ENCODE data around the gene NFIB. TPM values are rescaled to one million over a fixed set of nuclear protein-coding genes. Genes with fewer than 3 reads are reported as not detected.
A peak's percentile ranks its signal among the peaks of the same experiment; 100 is the strongest.

NFIB gene
- polyA plus RNA-seq, 2 of the 4 experiments (the other 2 are of a cell fraction) = 10.7 to 21.7 TPM

DNA sequence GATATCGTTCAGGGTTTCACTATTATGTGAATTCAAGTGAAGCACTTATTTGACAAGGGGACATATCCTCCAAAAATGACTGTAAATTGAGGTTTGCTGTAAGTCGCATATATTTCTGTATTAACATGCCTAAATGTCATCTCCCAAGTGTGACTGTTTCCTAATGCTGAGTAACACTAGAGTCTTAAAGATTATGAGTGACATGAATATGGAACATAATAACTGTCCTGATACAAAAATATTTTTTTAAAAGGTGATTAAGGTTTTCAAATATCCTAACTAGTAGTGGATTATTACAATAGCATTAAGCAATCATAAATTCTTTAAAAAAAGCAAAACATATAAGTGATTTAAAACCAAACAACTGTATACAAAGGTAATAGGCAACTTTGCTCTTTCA lies 3.6 kb downstream of the NFIB start:
- H3K9me3 ChIP-seq = no peaks in the 10 kb centered on the region
- no peak for ATAC-seq
- ChIA-PET POLR2A (no interaction called here), CTCF (no interaction called here)
- FAIRE-seq = no peak
- H3K4me1 ChIP-seq = peaks cover 34% of the 10 kb centered on the region
- TF ChIP-seq EHMT2 (IDR thresholded peaks at IDR 0.05; ENCODE audit: low read depth) = no peak
- TF ChIP-seq, protein P1, sequence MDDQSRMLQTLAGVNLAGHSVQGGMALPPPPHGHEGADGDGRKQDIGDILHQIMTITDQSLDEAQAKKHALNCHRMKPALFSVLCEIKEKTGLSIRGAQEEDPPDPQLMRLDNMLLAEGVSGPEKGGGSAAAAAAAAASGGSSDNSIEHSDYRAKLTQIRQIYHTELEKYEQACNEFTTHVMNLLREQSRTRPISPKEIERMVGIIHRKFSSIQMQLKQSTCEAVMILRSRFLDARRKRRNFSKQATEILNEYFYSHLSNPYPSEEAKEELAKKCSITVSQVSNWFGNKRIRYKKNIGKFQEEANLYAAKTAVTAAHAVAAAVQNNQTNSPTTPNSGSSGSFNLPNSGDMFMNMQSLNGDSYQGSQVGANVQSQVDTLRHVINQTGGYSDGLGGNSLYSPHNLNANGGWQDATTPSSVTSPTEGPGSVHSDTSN (IDR thresholded peaks at IDR 0.05) = no peak
- TF ChIP-seq CBX2 (IDR thresholded peaks at IDR 0.05; ENCODE audit: borderline replicate concordance, low read depth) = no peak
- no peak for TF ChIP-seq FOSL2 (IDR thresholded peaks at IDR 0.05)
- no peak for TF ChIP-seq FOSL2 (CRISPR knock-in tag; IDR thresholded peaks at IDR 0.05)
- no peak for TF ChIP-seq ZSCAN20 (CRISPR knock-in tag; IDR thresholded peaks at IDR 0.05)
- no peak for TF ChIP-seq POLR2A (IDR thresholded peaks at IDR 0.05; ENCODE audit: low read length)
- no peak for TF ChIP-seq RFX5 (IDR thresholded peaks at IDR 0.05)
- TF ChIP-seq, protein P2, sequence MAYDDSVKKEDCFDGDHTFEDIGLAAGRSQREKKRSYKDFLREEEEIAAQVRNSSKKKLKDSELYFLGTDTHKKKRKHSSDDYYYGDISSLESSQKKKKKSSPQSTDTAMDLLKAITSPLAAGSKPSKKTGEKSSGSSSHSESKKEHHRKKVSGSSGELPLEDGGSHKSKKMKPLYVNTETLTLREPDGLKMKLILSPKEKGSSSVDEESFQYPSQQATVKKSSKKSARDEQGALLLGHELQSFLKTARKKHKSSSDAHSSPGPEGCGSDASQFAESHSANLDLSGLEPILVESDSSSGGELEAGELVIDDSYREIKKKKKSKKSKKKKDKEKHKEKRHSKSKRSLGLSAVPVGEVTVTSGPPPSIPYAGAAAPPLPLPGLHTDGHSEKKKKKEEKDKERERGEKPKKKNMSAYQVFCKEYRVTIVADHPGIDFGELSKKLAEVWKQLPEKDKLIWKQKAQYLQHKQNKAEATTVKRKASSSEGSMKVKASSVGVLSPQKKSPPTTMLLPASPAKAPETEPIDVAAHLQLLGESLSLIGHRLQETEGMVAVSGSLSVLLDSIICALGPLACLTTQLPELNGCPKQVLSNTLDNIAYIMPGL (CRISPR knock-in tag; IDR thresholded peaks at IDR 0.05; ENCODE audit: borderline replicate concordance) = no peak
- no peak for TF ChIP-seq ZFP36 (IDR thresholded peaks at IDR 0.05; ENCODE audit: borderline replicate concordance, partially characterized antibody)
- TF ChIP-seq SMC3 (IDR thresholded peaks at IDR 0.05) = no peak
- TF ChIP-seq TP53 (CRISPR knock-in tag; IDR thresholded peaks at IDR 0.05) = no peak
- no peak for TF ChIP-seq NFE2L2 (conservative IDR thresholded peaks at IDR 0.05; ENCODE audit: low read length)
- TF ChIP-seq RAD21 (conservative IDR thresholded peaks at IDR 0.05 in 1 of 2, IDR thresholded peaks at IDR 0.05 in 1 of 2) = no peak
- TF ChIP-seq NPAS2 (CRISPR knock-in tag; IDR thresholded peaks at IDR 0.05; ENCODE audit: borderline replicate concordance) = no peak
- TF ChIP-seq ZC3H11A (IDR thresholded peaks at IDR 0.05) = no peak
- TF ChIP-seq HDAC2 (IDR thresholded peaks at IDR 0.05) = no peak
- no peak for DNase-seq (ENCODE audit: low read depth in 1 of 2, low spot score in 1 of 2)
- peak overlapping the region; percentile 24 to 94; a peak in 4 of 6 replicates for H3K27ac ChIP-seq
- H3K4me3 ChIP-seq = peak overlapping the region; percentile 68; the same call in 2 of the 3 replicates
- peak overlapping the region; percentile 71 for H3K4me2 ChIP-seq
- 48% methylated on average over 2 of the region's 2 CpGs for WGBS (ENCODE audit: missing lambda C conversion rate)

DNA sequence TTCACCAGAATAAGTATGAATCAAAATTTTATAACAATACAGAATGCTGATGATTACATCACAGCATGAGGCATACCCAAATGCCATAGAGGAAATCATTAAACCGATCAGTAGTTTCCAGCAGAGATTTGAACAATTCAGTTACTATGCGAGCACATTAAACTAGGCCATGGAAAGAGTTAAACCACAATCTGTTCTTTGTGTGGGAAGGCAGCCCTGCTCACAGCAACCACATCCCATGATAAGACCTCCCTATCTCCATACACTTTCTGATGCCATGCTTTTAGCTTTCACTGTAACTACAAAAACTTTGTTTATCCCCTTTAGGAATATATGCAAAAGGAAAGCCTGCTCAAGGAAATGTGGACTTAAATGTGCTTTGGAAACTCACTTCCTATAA lies 4.5 kb downstream of the NFIB start:
- DNase-seq (ENCODE audit: low read depth in 1 of 2, low spot score in 1 of 2) (peak in 1 of 2 experiments; percentile 23), ATAC-seq (peak in 1 of 2 experiments; percentile 15; a peak in 2 of 6 replicates), FAIRE-seq (peak; percentile 91)
- peak overlapping the region; percentile 68 to 94 for H3K27ac ChIP-seq
- ChIA-PET CTCF (no interaction called here), POLR2A (no interaction called here)
- WGBS (ENCODE audit: missing lambda C conversion rate) = 8% methylated on average over 2 of the region's 2 CpGs
- peak in 1 of 2 experiments; percentile 48; a peak in 1 of 4 replicates for TF ChIP-seq CEBPB (IDR thresholded peaks at IDR 0.05)
- no peak for TF ChIP-seq HOXB5 (CRISPR knock-in tag; IDR thresholded peaks at IDR 0.05)
- peak overlapping the region; percentile 68; the same call in 2 of the 3 replicates for H3K4me3 ChIP-seq
- peak overlapping the region; percentile 71 for H3K4me2 ChIP-seq
- no peaks in the 10 kb centered on the region for H3K9me3 ChIP-seq
- H3K4me1 ChIP-seq = peaks cover 34% of the 10 kb centered on the region

DNA sequence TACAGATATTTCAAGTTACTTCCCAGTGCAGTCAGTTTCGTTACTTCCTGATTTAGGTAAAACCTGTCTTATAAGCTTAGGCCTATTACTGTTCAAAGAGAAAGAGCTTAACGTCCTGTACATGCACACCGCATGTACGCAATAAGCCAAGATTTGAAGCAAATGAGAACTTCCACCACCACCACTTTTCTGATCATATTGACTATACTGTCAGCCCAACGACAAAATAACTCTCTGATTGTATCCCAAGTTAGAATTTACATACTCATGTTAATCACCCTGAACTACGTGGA lies 5.1 kb downstream of the NFIB start:
- DNase-seq (ENCODE audit: low read depth in 1 of 2, low spot score in 1 of 2) = no peak
- FAIRE-seq = no peak
- Histone ChIP-seq H3K9me3 (no peaks in the 10 kb centered on the region), H3K27ac (0 out of 6 replicates have a peak overlapping the region, but pooled peaks of 1 of the 2 experiments have one; percentile 0), H3K4me2 (peak overlapping the region; percentile 71), H3K4me3 (no peak overlapping the region), H3K4me1 (peaks cover 34% of the 10 kb centered on the region)
- CTCF ChIA-PET = no interaction called here
- ATAC-seq = no peak
- POLR2A ChIA-PET = no interaction called here
- WGBS (ENCODE audit: missing lambda C conversion rate) = 88% methylated on average over 6 of the region's 6 CpGs
- TF ChIP-seq GATA3 (IDR thresholded peaks at IDR 0.05; ENCODE audit: borderline replicate concordance) (no peak), JUNB (IDR thresholded peaks at IDR 0.05) (no peak), ZSCAN20 (CRISPR knock-in tag; IDR thresholded peaks at IDR 0.05) (no peak), ZFP36 (IDR thresholded peaks at IDR 0.05; ENCODE audit: borderline replicate concordance, partially characterized antibody) (no peak), FOXS1 (CRISPR knock-in tag; IDR thresholded peaks at IDR 0.05) (no peak), HDAC2 (IDR thresholded peaks at IDR 0.05) (no peak), TP53 (CRISPR knock-in tag; IDR thresholded peaks at IDR 0.05) (no peak), PHF8 (IDR thresholded peaks at IDR 0.05; ENCODE audit: borderline replicate concordance, low read depth) (no peak)
- TF ChIP-seq, protein P1 (IDR thresholded peaks at IDR 0.05) = no peak
- TF ChIP-seq, protein P3, sequence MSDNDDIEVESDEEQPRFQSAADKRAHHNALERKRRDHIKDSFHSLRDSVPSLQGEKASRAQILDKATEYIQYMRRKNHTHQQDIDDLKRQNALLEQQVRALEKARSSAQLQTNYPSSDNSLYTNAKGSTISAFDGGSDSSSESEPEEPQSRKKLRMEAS (IDR thresholded peaks at IDR 0.05) = no peak
- TF ChIP-seq, protein P4, sequence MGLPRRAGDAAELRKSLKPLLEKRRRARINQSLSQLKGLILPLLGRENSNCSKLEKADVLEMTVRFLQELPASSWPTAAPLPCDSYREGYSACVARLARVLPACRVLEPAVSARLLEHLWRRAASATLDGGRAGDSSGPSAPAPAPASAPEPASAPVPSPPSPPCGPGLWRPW (IDR thresholded peaks at IDR 0.05) = no peak
- TF ChIP-seq, protein P5, sequence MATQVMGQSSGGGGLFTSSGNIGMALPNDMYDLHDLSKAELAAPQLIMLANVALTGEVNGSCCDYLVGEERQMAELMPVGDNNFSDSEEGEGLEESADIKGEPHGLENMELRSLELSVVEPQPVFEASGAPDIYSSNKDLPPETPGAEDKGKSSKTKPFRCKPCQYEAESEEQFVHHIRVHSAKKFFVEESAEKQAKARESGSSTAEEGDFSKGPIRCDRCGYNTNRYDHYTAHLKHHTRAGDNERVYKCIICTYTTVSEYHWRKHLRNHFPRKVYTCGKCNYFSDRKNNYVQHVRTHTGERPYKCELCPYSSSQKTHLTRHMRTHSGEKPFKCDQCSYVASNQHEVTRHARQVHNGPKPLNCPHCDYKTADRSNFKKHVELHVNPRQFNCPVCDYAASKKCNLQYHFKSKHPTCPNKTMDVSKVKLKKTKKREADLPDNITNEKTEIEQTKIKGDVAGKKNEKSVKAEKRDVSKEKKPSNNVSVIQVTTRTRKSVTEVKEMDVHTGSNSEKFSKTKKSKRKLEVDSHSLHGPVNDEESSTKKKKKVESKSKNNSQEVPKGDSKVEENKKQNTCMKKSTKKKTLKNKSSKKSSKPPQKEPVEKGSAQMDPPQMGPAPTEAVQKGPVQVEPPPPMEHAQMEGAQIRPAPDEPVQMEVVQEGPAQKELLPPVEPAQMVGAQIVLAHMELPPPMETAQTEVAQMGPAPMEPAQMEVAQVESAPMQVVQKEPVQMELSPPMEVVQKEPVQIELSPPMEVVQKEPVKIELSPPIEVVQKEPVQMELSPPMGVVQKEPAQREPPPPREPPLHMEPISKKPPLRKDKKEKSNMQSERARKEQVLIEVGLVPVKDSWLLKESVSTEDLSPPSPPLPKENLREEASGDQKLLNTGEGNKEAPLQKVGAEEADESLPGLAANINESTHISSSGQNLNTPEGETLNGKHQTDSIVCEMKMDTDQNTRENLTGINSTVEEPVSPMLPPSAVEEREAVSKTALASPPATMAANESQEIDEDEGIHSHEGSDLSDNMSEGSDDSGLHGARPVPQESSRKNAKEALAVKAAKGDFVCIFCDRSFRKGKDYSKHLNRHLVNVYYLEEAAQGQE (IDR thresholded peaks at IDR 0.05) = no peak
- TF ChIP-seq, protein P6, sequence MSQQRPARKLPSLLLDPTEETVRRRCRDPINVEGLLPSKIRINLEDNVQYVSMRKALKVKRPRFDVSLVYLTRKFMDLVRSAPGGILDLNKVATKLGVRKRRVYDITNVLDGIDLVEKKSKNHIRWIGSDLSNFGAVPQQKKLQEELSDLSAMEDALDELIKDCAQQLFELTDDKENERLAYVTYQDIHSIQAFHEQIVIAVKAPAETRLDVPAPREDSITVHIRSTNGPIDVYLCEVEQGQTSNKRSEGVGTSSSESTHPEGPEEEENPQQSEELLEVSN (IDR thresholded peaks at IDR 0.05; ENCODE audit: borderline replicate concordance, low read depth) = no peak

Data from A549 (cell line).